HS-27A (cell line): ENCODE data around the gene ZNF474.
"Not testable (repeated sequence)": the region's sequence is repeated elsewhere in the genome, so short reads cannot be mapped to it uniquely, and the experiment has no call there.

Experiments used
- DNase-seq: peaks from one replicate; pipeline ENCODE4 v3.0.0-alpha.2; 2012; ENCODE audit warnings: low read depth, missing footprints

Gene ZNF474

DNA sequence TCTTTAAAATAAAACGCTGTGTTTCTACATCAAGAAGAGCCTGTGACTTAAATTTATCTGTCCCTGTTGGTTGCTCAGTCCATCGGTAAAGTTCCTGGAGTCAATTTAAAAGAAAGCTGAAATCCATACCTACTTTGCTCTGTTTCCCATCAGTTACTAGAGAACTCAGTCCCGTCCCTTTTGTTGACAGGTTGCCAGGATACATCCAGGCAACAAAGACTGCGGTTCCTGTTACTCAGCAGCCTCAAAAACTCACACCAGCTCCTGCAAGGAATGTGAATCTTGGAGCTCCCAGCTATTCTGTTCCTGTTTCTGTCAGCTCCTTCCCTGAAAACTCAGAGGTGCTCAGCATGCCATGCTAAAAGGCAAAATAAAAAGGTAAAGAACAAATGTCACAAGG, at the start of gene ZNF474:
TSS of gene ZNF474 (plus strand) at position 241 of the 400 bp plus-strand sequence. CDS start 22,445 bp downstream, outside the sequence.
- peak; percentile 29 for DNase-seq

DNA sequence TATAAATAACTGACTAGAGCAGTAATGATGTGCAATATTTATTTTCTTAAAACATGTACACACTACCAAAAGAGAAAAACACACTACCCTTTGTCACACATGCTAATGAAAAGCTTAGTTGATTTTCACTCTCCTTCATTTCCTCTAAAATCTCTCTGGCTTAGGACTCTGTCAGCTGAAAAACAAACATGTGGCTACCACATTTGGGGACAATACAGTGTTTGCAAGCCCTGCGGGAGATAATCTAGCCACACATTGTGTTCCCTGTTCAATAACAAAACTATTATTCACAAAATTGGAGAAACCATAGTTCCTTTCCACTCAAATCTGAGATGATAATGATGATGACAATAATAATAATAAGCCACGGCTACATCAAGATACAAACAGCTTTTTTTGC, 47.8 kb upstream of the ZNF474 start:
- DNase-seq: no peak

DNA sequence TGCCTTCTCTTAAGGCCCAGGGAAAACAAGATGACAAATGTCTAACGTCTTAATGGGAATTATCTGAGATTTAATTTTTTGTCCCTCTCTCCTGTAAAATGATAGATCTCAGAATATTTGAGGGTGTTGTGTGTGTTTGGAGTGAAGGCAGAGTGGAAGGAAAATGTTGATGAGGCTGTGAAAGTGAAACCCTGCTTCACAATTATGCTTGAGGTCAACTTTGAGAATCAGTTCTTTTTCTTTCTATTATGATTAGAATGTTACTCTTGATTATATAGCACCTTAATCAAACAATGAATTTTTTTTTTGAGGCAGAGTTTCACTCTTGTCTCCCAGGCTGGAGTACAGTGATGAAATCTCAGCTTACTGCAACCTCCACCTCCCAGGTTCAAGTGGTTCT, 45.8 kb upstream of the ZNF474 start:
- DNase-seq: no peak

- DNase-seq: no peak
Observed at GRCh38 chr5:122085041-122085440, 44.3 kb upstream of the ZNF474 start.

DNA sequence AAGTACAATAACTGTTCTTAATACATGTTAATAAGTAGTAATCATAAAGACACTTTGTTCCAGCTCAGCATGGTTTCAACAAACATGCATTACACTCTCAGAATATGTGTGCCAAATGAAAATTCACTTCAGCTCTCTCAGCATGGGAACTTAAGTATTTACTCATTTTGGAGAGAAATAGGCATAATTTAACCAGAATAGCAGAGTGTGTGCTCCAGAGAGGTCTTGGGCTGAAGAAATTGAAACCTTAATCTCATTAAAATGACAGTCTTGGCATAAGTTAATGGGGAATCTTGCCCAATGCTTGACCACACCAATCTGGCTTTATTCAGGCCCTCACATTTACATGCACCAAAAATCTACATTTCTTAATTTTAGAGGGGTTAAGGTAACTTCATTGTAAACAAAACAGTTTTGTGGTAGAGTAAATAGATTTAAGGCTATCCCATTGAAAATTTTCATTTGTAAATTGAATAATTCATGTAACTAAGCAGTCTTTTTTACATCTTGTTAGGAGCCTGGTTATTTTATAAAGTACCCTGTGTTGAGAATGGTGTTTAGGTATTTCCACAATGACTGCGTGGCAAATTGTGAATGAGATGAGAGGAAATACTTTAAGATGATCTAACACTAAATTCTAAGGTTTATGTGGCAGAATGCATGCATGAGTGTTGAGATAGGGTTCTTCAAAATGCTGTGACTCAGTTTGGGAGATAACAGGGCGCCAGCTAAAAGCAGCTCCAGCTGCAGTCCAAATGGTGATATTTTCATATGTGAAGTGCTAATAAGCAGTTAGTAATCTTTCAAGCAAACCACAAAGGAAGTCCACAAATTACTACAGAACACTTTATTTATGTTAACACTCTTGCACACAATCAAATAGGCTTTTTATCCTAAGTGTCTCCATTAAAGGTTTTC, 40.0 kb upstream of the ZNF474 start:
- no peak for DNase-seq

DNA sequence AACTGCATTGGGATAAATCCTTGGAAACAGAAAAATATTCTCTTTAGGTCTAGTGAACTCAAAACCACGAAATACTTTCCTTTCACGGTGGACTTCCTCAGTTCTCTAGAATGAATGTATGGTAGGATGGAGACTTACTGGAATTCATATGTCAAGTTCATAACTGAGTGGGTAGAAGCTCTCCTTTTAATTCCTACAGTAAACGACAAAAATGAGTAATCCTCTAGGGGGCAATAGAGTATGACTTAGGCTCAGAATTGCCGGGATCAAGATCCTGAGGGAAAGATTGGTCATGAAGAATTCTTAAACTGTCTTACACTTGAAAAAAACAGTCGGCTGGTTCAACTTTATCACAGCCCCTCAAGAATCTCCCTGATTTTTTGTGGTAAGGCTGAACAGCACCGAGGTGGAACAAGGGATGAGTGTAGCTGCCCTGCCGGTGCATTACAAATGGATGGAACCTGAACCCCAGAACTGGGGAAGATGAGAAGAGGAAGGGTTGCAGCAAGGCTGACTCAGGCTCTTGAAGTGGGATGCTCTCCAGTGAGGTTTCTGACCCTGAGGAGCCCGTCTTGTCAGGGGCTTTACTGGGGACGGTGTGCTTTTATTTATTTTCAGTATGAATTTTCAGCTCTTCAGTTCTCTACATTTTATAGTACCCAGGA, 37.3 kb upstream of the ZNF474 start:
- no peak for DNase-seq

DNA sequence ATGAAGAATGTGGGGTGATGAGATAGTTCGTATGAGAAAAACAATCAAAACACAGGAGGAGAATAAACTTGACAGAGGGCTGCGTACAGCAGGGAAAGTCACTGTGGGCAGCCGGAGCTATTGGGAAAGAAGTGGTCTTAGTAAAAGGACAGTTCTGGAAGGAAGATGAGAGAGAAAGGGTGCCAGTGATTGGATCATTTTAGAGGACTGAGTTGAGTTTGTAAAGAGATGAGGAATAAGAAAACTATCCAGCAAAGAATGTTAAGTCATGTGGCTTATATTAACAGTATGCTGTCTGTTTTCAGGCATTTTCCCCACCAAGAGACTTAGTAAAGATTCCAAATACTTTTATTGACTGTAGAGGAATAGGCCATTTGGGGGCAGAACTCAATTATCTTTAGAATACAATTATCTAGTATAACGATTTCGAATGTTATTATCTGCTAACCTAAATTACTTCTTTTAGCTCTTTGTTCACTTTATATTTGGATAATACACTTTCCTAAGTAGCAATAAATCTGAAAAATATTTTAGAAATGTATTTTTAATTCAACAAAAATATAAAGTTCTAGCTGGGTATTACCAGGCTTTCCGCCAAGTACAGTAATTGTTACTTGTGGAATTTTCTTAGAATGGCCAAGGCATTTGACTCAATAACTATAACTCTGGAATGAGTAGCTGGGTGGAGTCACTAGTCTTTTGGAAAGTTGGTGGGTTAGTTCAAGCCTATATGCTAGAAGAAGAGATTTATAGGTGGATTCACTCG, 35.7 kb upstream of the ZNF474 start:
- no peak for DNase-seq

GRCh38 chr5:122094251-122094650, 35.1 kb upstream of the ZNF474 start:
- DNase-seq: not testable (repeated sequence)

DNA sequence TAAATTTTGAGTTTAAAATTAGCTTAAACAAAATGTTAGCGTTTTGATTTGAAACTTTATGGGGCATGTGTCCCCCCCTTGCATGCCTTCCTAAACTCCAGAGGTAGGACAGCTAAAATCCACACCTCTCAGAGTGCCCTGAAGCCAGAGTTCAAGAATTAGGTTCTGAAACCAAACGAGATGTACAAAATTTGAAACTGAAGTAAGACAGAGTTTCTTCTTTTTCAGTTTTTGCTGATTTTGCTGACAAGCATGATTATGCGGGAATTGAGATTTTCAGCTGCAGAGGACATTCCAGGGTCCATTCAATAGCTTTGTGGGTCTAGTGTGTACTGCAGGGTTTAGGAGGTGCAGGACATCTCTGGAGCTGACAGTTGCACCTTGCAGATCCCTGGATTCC, 34.2 kb upstream of the ZNF474 start:
- no peak for DNase-seq

DNA sequence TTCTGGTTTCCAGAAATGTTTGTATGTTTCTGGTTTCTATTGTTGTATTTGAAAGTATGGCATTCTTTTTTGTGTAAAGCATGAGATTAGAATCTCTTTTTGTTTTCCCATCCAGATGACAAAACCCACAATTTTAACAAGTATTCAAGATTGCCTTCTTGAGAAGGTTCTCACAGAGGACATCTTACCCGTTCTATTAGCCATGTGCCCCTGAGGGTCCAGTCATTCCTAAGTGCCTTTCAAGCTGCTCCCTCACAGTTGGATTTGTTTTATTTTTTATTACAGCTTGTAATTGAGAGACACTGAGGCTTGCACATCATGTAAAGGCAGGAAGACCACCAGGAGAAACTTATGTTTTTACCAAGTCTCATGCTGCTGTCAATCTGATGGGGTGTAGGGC, 32.0 kb upstream of the ZNF474 start:
- DNase-seq: no peak

DNA sequence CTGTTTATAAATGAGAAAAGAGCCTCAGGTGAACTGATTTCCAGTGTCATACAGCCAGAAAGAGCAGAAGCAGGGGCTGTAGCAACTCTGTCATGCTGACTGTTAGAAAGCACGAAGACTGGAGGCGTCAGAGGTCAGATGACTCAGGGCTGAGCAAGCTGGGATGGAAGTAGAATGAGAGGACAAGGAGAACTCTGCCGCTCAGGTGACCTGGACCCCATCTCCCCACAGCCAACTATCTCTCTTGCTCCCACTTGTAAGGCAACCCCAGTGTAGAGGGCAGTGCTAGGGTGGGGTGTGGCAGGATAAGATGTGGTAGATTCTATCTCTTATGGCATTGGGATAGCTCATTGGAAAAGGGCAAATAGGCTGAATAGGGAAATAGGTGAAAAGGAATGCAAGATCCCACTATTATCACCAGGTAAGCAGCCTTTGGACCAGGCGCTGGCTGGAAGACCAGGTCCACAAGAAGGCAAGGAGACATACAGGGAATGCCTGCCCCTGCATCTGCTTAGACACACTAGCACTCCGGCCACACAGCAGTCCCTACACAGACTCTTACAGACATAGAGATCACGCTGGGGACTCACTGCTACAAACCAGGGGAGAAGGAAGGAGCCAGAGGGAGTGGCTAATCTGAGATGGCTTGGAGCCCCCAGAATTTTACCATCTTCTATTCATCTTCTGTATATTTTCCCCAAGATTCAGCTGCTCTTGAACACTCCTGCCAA, 30.1 kb upstream of the ZNF474 start:
- DNase-seq: no peak

GRCh38 chr5:122101636-122102285, 27.6 kb upstream of the ZNF474 start:
- no peak for DNase-seq

DNA sequence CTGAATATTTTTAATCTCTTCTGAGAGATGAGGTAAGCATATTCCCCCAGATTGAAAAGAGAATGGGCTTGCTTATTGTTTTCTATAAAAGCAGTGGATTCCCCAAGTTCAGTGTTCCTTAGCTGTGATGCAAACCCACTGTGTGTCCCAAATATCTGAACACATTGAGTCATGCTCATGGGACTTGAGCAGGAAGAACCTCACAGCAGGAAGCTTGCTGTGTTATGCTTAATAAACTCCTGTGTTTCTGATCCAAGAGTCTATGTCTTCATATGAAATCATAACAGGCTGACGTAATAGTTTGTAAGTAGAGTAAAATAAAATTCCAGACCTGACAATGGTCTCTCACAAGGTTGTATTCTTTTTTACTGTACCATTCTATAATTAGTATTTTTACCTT, 26.5 kb upstream of the ZNF474 start:
- DNase-seq: no peak

- no peak for DNase-seq
Observed at GRCh38 chr5:122105909-122106308, 23.4 kb upstream of the ZNF474 start.

- DNase-seq: no peak
Observed at GRCh38 chr5:122107016-122107415, 22.3 kb upstream of the ZNF474 start.

- no peak for DNase-seq
Observed at GRCh38 chr5:122110987-122111386, 18.4 kb upstream of the ZNF474 start.

DNA sequence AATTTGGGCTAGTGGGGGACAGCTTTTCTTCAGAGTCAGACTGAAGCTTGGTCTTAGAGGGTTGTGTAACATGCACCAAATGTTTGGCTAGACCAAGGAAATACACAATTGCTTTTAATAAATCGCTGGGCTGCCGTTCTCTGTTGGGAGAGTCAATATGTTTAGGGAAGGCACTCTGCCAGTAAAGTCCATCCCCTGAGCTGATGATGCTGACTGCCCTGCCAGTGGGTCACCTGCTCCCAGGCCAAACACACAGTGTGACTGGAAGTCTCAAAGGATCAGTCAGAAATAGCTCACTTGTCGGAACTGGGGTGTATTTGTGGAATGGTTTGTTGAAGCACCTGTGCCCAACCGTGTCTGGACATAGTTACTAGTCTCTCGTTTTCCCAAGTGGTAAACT, 17.9 kb upstream of the ZNF474 start:
- no peak for DNase-seq

GRCh38 chr5:122112063-122112462, 17.3 kb upstream of the ZNF474 start:
- DNase-seq: no peak

DNA sequence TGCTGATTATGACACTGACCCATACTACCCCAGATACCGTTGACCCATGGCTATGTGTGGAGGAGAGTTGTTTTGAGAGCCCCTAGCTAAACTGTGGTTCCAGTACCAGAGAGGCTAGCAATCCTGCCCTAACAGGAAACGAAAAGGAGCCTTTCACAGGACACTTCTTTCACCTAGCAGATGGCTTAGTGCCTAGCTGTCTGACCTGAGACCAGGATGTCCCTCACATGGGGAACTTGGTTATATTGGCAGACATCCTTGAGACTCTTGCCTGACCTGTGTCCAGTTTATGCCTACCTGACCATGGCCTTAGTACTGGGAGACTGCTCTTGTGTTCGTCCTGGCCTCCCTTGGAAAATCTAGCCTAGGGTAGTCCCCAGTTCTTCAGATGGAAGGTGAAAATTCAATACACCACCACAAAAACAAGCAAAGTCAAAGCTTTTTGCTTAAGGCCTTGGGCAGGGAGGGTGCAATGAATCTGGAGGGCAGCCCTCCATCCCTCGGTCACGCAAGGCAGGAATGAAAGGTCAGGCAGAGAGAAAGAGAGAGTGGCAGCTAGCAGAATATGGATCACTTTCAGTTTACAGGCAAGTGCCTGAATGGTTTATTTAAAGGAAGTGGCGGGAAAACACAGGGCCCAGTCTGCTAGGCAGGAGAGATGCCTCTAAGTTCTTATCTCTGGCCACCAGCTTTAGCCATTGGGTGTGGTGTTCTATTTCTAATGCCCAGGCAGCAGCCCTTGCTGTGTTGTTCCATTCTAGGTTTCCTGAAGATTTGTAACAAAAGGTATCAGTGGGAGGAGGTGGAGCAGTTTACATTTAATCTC, 16.4 kb upstream of the ZNF474 start:
- DNase-seq: no peak

DNA sequence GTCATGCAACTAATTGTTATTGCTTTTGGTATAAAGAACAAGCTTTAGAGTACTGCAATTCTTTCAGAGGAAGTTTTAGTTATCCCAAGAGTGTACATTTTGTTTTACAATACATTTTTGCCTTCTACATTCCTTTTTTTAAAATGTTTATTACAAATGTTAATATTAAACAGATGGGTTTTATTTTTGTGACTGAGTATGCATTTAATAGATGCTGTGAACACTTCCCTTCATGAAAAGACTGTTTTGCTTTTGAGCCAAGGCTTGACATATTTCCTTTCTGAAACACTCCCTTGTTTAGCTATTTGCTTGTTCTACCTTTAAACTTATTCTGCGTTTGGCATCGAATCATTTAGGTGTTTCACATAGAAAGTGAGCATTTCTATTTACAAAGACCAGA, 14.8 kb upstream of the ZNF474 start:
- no peak for DNase-seq
